HEK293 (cell line): ENCODE measurements around the gene PSORS1C2.

ENCODE experiments used
- CTCF ChIA-PET: fragments of 350-600 bp; formaldehyde crosslinking; extraction: SDS; loops from one replicate; lab custom pipeline; 2021; ENCODE audit warnings: antibody characterized with exemption; lab: Yijun Ruan, JAX
- POLR2A ChIA-PET: fragments of 300-600 bp; formaldehyde crosslinking; extraction: SDS; loops from one replicate; lab custom pipeline; 2020; ENCODE audit warnings: antibody characterized with exemption, inconsistent platforms; lab: Yijun Ruan, JAX
- H3K27ac ChIP-seq: fragments of 200-500 bp; sonication (Bioruptor generic); 2 replicates; pipeline ENCODE4 v1.5.1; 2014; ENCODE audit warnings: low read depth, low read length, control low read depth, inconsistent platforms; ENCODE audit errors: extremely low read depth
- H3K36me3 ChIP-seq, 2 experiments: fragments of 200-500 bp in 1 of 2; sonication (Bioruptor generic) in 1 of 2; 1 replicate in 1 of 2; 2 replicates in 1 of 2; pipeline ENCODE4 v1.5.1; 2014 to 2017; ENCODE audit warnings: inconsistent platforms in 2 of 2, low read length in 2 of 2; ENCODE audit not compliant: control insufficient read depth in 2 of 2, insufficient read depth in 1 of 2
- H3K4me1 ChIP-seq: fragments of 200-500 bp; sonication (Bioruptor generic); 2 replicates; pipeline ENCODE4 v1.5.1; 2014; ENCODE audit warnings: mild to moderate bottlenecking, low read length, inconsistent platforms; ENCODE audit not compliant: control insufficient read depth, insufficient read depth
- H3K4me3 ChIP-seq: 2 replicates; pipeline ENCODE4 v1.5.1; 2011; ENCODE audit warnings: low read depth, mild to moderate bottlenecking, control low read depth, low read length, moderate library complexity
- H3K9me3 ChIP-seq: fragments of 200-500 bp; sonication (Bioruptor generic); 2 replicates; pipeline ENCODE4 v1.5.1; 2014; ENCODE audit warnings: low read depth, low read length, inconsistent platforms; ENCODE audit not compliant: control insufficient read depth, insufficient read depth
- BCL11A ChIP-seq: fragments of 450-650 bp; formaldehyde crosslinking; IDR thresholded peaks from 2 replicates; pipeline ENCODE4 v1.5.1; 2016; ENCODE audit warnings: low read depth, missing biosample characterization, missing genetic modification characterization
- GFI1B ChIP-seq: fragments of 450-650 bp; formaldehyde crosslinking; IDR thresholded peaks from 2 replicates; pipeline ENCODE4 v1.5.1; 2016; ENCODE audit warnings: missing biosample characterization, missing genetic modification characterization
- GLIS2 ChIP-seq: fragments of 450-650 bp; formaldehyde crosslinking; IDR thresholded peaks from 2 replicates; pipeline ENCODE4 v1.5.1; 2016; ENCODE audit warnings: missing biosample characterization, missing genetic modification characterization
- HOXA7 ChIP-seq: sonication (generic); formaldehyde crosslinking; IDR thresholded peaks from 2 replicates; pipeline ENCODE4 v1.8.1; 2022; ENCODE audit warnings: missing genetic modification reagents, borderline replicate concordance
- INSM2 ChIP-seq: fragments of 450-650 bp; formaldehyde crosslinking; IDR thresholded peaks from 2 replicates; pipeline ENCODE4 v1.5.1; 2016; ENCODE audit warnings: missing biosample characterization, missing genetic modification characterization
- KLF1 ChIP-seq: fragments of 450-650 bp; formaldehyde crosslinking; IDR thresholded peaks from 2 replicates; pipeline ENCODE4 v1.5.1; 2016; ENCODE audit warnings: missing biosample characterization, missing genetic modification characterization
- PRDM10 ChIP-seq: fragments of 450-650 bp; formaldehyde crosslinking; IDR thresholded peaks from 2 replicates; pipeline ENCODE4 v1.5.1; 2016; ENCODE audit warnings: missing biosample characterization, missing genetic modification characterization
- ZBTB17 ChIP-seq: fragments of 450-650 bp; formaldehyde crosslinking; IDR thresholded peaks from 2 replicates; pipeline ENCODE4 v1.5.1; 2016; ENCODE audit warnings: missing biosample characterization, missing genetic modification characterization
- ZBTB44 ChIP-seq: fragments of 450-650 bp; IDR thresholded peaks from 2 replicates; pipeline ENCODE4 v1.5.1; 2018; ENCODE audit warnings: missing biosample characterization, mild to moderate bottlenecking, missing genetic modification characterization
- ZNF121 ChIP-seq: fragments of 450-650 bp; formaldehyde crosslinking; IDR thresholded peaks from 2 replicates; pipeline ENCODE4 v1.5.1; 2016; ENCODE audit warnings: missing biosample characterization, missing genetic modification characterization
- ZNF133 ChIP-seq: fragments of 450-650 bp; formaldehyde crosslinking; IDR thresholded peaks from 2 replicates; pipeline ENCODE4 v1.5.1; 2016; ENCODE audit warnings: missing biosample characterization, missing genetic modification characterization
- ZNF155 ChIP-seq: fragments of 450-650 bp; formaldehyde crosslinking; IDR thresholded peaks from 2 replicates; pipeline ENCODE4 v1.5.1; 2016; ENCODE audit warnings: missing biosample characterization, missing genetic modification characterization
- ZNF174 ChIP-seq: fragments of 450-650 bp; formaldehyde crosslinking; IDR thresholded peaks from 2 replicates; pipeline ENCODE4 v1.5.0; 2017; ENCODE audit warnings: missing biosample characterization, mild to moderate bottlenecking, missing genetic modification characterization
- ZNF18 ChIP-seq: fragments of 450-650 bp; formaldehyde crosslinking; IDR thresholded peaks from 2 replicates; pipeline ENCODE4 v1.5.1; 2016; ENCODE audit warnings: missing biosample characterization, missing genetic modification characterization
- ZNF211 ChIP-seq: fragments of 450-650 bp; formaldehyde crosslinking; IDR thresholded peaks from 2 replicates; pipeline ENCODE4 v1.5.1; 2016; ENCODE audit warnings: low read depth, missing biosample characterization, missing genetic modification characterization
- ZNF24 ChIP-seq: fragments of 450-650 bp; formaldehyde crosslinking; IDR thresholded peaks from 2 replicates; pipeline ENCODE4 v1.5.1; 2016; ENCODE audit warnings: missing biosample characterization, missing genetic modification characterization
- ZNF248 ChIP-seq: fragments of 450-650 bp; formaldehyde crosslinking; IDR thresholded peaks from 2 replicates; pipeline ENCODE4 v1.5.1; 2017; ENCODE audit warnings: missing biosample characterization, missing genetic modification characterization
- ZNF302 ChIP-seq: fragments of 450-650 bp; formaldehyde crosslinking; IDR thresholded peaks from 2 replicates; pipeline ENCODE4 v1.5.1; 2016; ENCODE audit warnings: missing biosample characterization, missing genetic modification characterization, low read depth
- ZNF311 ChIP-seq: fragments of 450-650 bp; formaldehyde crosslinking; IDR thresholded peaks from 2 replicates; pipeline ENCODE4 v1.5.1; 2017; ENCODE audit warnings: missing biosample characterization, missing genetic modification characterization, borderline replicate concordance
- ZNF324 ChIP-seq: fragments of 450-650 bp; formaldehyde crosslinking; IDR thresholded peaks from 2 replicates; pipeline ENCODE4 v1.5.1; 2016; ENCODE audit warnings: missing biosample characterization, missing genetic modification characterization
- ZNF416 ChIP-seq: fragments of 450-650 bp; formaldehyde crosslinking; IDR thresholded peaks from 2 replicates; pipeline ENCODE4 v1.5.1; 2016; ENCODE audit warnings: missing biosample characterization, missing genetic modification characterization
- ZNF501 ChIP-seq: fragments of 450-650 bp; formaldehyde crosslinking; IDR thresholded peaks from 2 replicates; pipeline ENCODE4 v1.5.1; 2016; ENCODE audit warnings: missing biosample characterization, missing genetic modification characterization
- ZNF530 ChIP-seq: fragments of 450-650 bp; formaldehyde crosslinking; IDR thresholded peaks from 2 replicates; pipeline ENCODE4 v1.5.1; 2016; ENCODE audit warnings: low read depth, missing biosample characterization, missing genetic modification characterization
- ZNF596 ChIP-seq: fragments of 450-650 bp; IDR thresholded peaks from 2 replicates; pipeline ENCODE4 v1.5.0; 2018; ENCODE audit warnings: missing biosample characterization, mild to moderate bottlenecking, missing genetic modification characterization, moderate library complexity
- ZNF626 ChIP-seq: fragments of 450-650 bp; sonication (Bioruptor Pico); formaldehyde crosslinking; IDR thresholded peaks from 2 replicates; pipeline ENCODE4 v1.5.1; 2018; ENCODE audit warnings: missing biosample characterization, missing genetic modification characterization, inconsistent platforms
- ZNF629 ChIP-seq: fragments of 450-650 bp; formaldehyde crosslinking; IDR thresholded peaks from 2 replicates; pipeline ENCODE4 v1.5.1; 2017; ENCODE audit warnings: missing biosample characterization, missing genetic modification characterization
- ZNF639 ChIP-seq: fragments of 450-650 bp; formaldehyde crosslinking; IDR thresholded peaks from 2 replicates; pipeline ENCODE4 v1.5.1; 2016; ENCODE audit warnings: missing biosample characterization, missing genetic modification characterization
- ZNF785 ChIP-seq: fragments of 450-650 bp; formaldehyde crosslinking; IDR thresholded peaks from 2 replicates; pipeline ENCODE4 v1.5.1; 2016; ENCODE audit warnings: missing biosample characterization, missing genetic modification characterization
- ZNF830 ChIP-seq: fragments of 450-650 bp; IDR thresholded peaks from 2 replicates; pipeline ENCODE4 v1.5.0; 2018; ENCODE audit warnings: missing biosample characterization, missing genetic modification characterization, low read depth, mild to moderate bottlenecking, moderate library complexity

The PSORS1C2 gene

GRCh38 chr6:31187780-31188194, 48.9 kb upstream of the PSORS1C2 start (continued):
- TF ChIP-seq ZNF248 (tag by site-specific recombination) (no peak), ZNF311 (tag by site-specific recombination) (no peak), ZNF785 (tag by site-specific recombination) (no peak), ZNF596 (tag by site-specific recombination) (no peak), BCL11A (peak; percentile 44; the same call in 1 of the 2 replicates), ZNF133 (tag by site-specific recombination) (no peak), ZNF830 (no peak), ZNF121 (peak; percentile 92), ZBTB17 (tag by site-specific recombination) (peak; percentile 68; the same call in 1 of the 2 replicates), INSM2 (tag by site-specific recombination) (peak; percentile 35; the same call in 1 of the 2 replicates), ZNF626 (tag by site-specific recombination) (no peak), ZNF639 (tag by site-specific recombination) (no peak), ZNF24 (tag by site-specific recombination) (0 out of 2 replicates have a peak, but pooled peaks have one; percentile 25), ZNF629 (tag by site-specific recombination) (peak; percentile 82), ZNF18 (peak; percentile 55; the same call in 1 of the 2 replicates), ZNF501 (tag by site-specific recombination) (no peak), ZNF155 (tag by site-specific recombination) (no peak), ZNF174 (tag by site-specific recombination) (no peak), ZNF302 (tag by site-specific recombination) (no peak)

GRCh38 chr6:31186052-31186734, 47.3 kb upstream of the PSORS1C2 start:
- ChIA-PET POLR2A (no interaction called here), CTCF (interaction anchor here (0.6 kb wide), 1 partner anchor 1611 kb away, joined by 3 read pairs; no protein-coding TSS in a partner anchor)
- H3K4me1 ChIP-seq = peaks cover 3% of the 10 kb centered on the region; the same call in 1 of the 2 replicates
- H3K27ac ChIP-seq = no peak overlapping the region
- no peaks in the 10 kb centered on the region for H3K36me3 ChIP-seq
- no peak overlapping the region for H3K4me3 ChIP-seq
- H3K9me3 ChIP-seq = no peaks in the 10 kb centered on the region
- TF ChIP-seq GFI1B (tag by site-specific recombination) (no peak), GLIS2 (no peak), ZBTB44 (tag by site-specific recombination) (no peak), ZNF626 (tag by site-specific recombination) (no peak), ZNF324 (tag by site-specific recombination) (no peak), KLF1 (no peak), PRDM10 (no peak), HOXA7 (CRISPR knock-in tag) (no peak), ZNF530 (tag by site-specific recombination) (no peak), ZNF416 (tag by site-specific recombination) (no peak), ZNF211 (tag by site-specific recombination) (no peak)
